ENCODE results near the gene OLR1. TPM values are rescaled to one million over a fixed set of nuclear protein-coding genes. Genes with fewer than 3 reads are reported as not detected.
"Not testable (repeated sequence)": the region's sequence is repeated elsewhere in the genome, so short reads cannot be mapped to it uniquely, and the experiment has no call there.

The OLR1 gene
- total RNA-seq, 1 donor from 2014 or later, result 0.98 TPM

GRCh38 chr12:10210225-10210624 lies 38.3 kb upstream of the OLR1 start:
- Histone ChIP-seq H3K4me3 (ENCODE audit: insufficient read depth, low read depth, low read length) (no peak overlapping the region), H3K27me3 (ENCODE audit: insufficient read depth, low read length) (no peaks in the 10 kb centered on the region), H3K79me2 (ENCODE audit: insufficient read depth, low read length) (peaks cover 13% of the 10 kb centered on the region), H3K4me2 (ENCODE audit: low read length) (no peak overlapping the region), H3K36me3 (ENCODE audit: insufficient read depth, low read length) (no peaks in the 10 kb centered on the region), H4K20me1 (ENCODE audit: insufficient read depth, low read length) (peaks cover 5% of the 10 kb centered on the region), H2AFZ (ENCODE audit: low read depth, low read length) (no peak overlapping the region), H3K27ac (ENCODE audit: low read depth, low read length) (no peak overlapping the region), H3K9ac (ENCODE audit: low read length) (no peak overlapping the region), H3K4me1 (ENCODE audit: insufficient read depth, low read length) (peaks cover 9% of the 10 kb centered on the region), H3K9me3 (ENCODE audit: insufficient read depth, low read depth, low read length) (no peaks in the 10 kb centered on the region)
- Mint-ChIP-seq H3K27me3 (ENCODE audit: low read depth, unreplicated experiment) (no peaks in the 10 kb centered on the region), H3K4me1 (ENCODE audit: low read depth, unreplicated experiment) (peaks cover 6% of the 10 kb centered on the region), H3K4me3 (ENCODE audit: unreplicated experiment) (no peak overlapping the region), H3K9me3 (ENCODE audit: unreplicated experiment) (no peaks in the 10 kb centered on the region), H3K27ac (ENCODE audit: unreplicated experiment) (no peak overlapping the region), H3K36me3 (ENCODE audit: low read depth, unreplicated experiment) (no peaks in the 10 kb centered on the region)
- TF ChIP-seq, protein P1, sequence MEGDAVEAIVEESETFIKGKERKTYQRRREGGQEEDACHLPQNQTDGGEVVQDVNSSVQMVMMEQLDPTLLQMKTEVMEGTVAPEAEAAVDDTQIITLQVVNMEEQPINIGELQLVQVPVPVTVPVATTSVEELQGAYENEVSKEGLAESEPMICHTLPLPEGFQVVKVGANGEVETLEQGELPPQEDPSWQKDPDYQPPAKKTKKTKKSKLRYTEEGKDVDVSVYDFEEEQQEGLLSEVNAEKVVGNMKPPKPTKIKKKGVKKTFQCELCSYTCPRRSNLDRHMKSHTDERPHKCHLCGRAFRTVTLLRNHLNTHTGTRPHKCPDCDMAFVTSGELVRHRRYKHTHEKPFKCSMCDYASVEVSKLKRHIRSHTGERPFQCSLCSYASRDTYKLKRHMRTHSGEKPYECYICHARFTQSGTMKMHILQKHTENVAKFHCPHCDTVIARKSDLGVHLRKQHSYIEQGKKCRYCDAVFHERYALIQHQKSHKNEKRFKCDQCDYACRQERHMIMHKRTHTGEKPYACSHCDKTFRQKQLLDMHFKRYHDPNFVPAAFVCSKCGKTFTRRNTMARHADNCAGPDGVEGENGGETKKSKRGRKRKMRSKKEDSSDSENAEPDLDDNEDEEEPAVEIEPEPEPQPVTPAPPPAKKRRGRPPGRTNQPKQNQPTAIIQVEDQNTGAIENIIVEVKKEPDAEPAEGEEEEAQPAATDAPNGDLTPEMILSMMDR (IDR thresholded peaks at IDR 0.05; ENCODE audit: insufficient read depth, low read depth, low read length), result no peak
- no peak for TF ChIP-seq EZH2 (IDR thresholded peaks at IDR 0.05; ENCODE audit: insufficient read depth, low read length)
- DNase-seq (ENCODE audit: low read depth), result no peak
- FAIRE-seq, result no peak

GRCh38 chr12:10207136-10207535 lies 35.2 kb upstream of the OLR1 start:
- H3K4me3 Mint-ChIP-seq (ENCODE audit: unreplicated experiment), result no peak overlapping the region
- no peaks in the 10 kb centered on the region for H3K9me3 ChIP-seq (ENCODE audit: insufficient read depth, low read depth, low read length)
- no peaks in the 10 kb centered on the region for H3K79me2 ChIP-seq (ENCODE audit: insufficient read depth, low read length)
- no peak overlapping the region for H3K4me2 ChIP-seq (ENCODE audit: low read length)
- H3K27ac Mint-ChIP-seq (ENCODE audit: unreplicated experiment), result no peak overlapping the region
- H3K4me1 ChIP-seq (ENCODE audit: insufficient read depth, low read length), result peaks cover 4% of the 10 kb centered on the region
- H4K20me1 ChIP-seq (ENCODE audit: insufficient read depth, low read length), result no peaks in the 10 kb centered on the region
- no peaks in the 10 kb centered on the region for H3K36me3 ChIP-seq (ENCODE audit: insufficient read depth, low read length)
- H3K9ac ChIP-seq (ENCODE audit: low read length), result no peak overlapping the region
- TF ChIP-seq, protein P1 (IDR thresholded peaks at IDR 0.05; ENCODE audit: insufficient read depth, low read depth, low read length), result no peak
- no peak for TF ChIP-seq EZH2 (IDR thresholded peaks at IDR 0.05; ENCODE audit: insufficient read depth, low read length)
- no peaks in the 10 kb centered on the region for H3K27me3 ChIP-seq (ENCODE audit: insufficient read depth, low read length)
- DNase-seq (ENCODE audit: low read depth), result no peak
- no peak overlapping the region for H3K4me3 ChIP-seq (ENCODE audit: insufficient read depth, low read depth, low read length)
- FAIRE-seq, result no peak
- H3K9me3 Mint-ChIP-seq (ENCODE audit: unreplicated experiment), result no peaks in the 10 kb centered on the region
- no peak overlapping the region for H2AFZ ChIP-seq (ENCODE audit: low read depth, low read length)
- no peaks in the 10 kb centered on the region for H3K27me3 Mint-ChIP-seq (ENCODE audit: low read depth, unreplicated experiment)
- no peak overlapping the region for H3K27ac ChIP-seq (ENCODE audit: low read depth, low read length)
- H3K36me3 Mint-ChIP-seq (ENCODE audit: low read depth, unreplicated experiment), result no peaks in the 10 kb centered on the region
- H3K4me1 Mint-ChIP-seq (ENCODE audit: low read depth, unreplicated experiment), result peaks cover 6% of the 10 kb centered on the region

DNA sequence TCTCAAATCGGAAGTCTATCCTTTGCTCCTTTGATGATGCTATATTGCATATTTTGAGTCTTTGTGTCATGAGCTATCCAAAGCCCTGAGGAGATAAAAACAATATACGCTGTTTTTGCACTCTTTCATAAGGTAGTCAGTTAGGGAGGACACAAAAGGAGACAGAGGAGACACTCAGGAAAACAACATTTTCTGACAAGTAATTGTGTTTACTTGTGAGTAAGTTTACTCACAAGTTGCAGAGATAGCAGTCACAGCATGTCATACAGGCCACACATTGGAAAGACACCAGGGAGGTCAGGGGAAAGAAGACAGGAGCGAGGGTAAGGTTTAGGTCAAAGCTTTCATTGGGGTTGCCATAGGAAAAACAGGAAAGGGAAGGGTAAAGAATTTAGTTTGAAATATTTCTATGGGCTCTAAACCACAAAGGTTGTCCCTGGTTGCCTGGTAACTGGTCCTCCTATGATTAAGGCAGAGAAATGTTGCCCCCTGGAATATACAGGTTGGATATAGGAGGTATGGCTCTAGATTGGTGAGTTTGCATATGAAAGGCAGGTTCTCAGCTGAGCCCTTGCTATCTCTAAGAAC lies 33.4 kb upstream of the OLR1 start:
- Mint-ChIP-seq H3K27ac (ENCODE audit: unreplicated experiment) (peak overlapping the region; percentile 12), H3K36me3 (ENCODE audit: low read depth, unreplicated experiment) (no peaks in the 10 kb centered on the region), H3K4me3 (ENCODE audit: unreplicated experiment) (no peak overlapping the region), H3K27me3 (ENCODE audit: low read depth, unreplicated experiment) (no peaks in the 10 kb centered on the region), H3K4me1 (ENCODE audit: low read depth, unreplicated experiment) (peaks cover 5% of the 10 kb centered on the region), H3K9me3 (ENCODE audit: unreplicated experiment) (no peaks in the 10 kb centered on the region)
- Histone ChIP-seq H3K4me1 (ENCODE audit: insufficient read depth, low read length) (peaks cover 4% of the 10 kb centered on the region), H3K4me2 (ENCODE audit: low read length) (no peak overlapping the region), H3K27ac (ENCODE audit: low read depth, low read length) (peak overlapping the region; percentile 36), H3K79me2 (ENCODE audit: insufficient read depth, low read length) (no peaks in the 10 kb centered on the region), H3K9me3 (ENCODE audit: insufficient read depth, low read depth, low read length) (no peaks in the 10 kb centered on the region), H2AFZ (ENCODE audit: low read depth, low read length) (peak overlapping the region; percentile 1), H3K9ac (ENCODE audit: low read length) (no peak overlapping the region), H3K36me3 (ENCODE audit: insufficient read depth, low read length) (no peaks in the 10 kb centered on the region), H4K20me1 (ENCODE audit: insufficient read depth, low read length) (no peaks in the 10 kb centered on the region), H3K4me3 (ENCODE audit: insufficient read depth, low read depth, low read length) (no peak overlapping the region), H3K27me3 (ENCODE audit: insufficient read depth, low read length) (no peaks in the 10 kb centered on the region)
- DNase-seq (ENCODE audit: low read depth) (peak; percentile 30), FAIRE-seq (peak; percentile 88)
- TF ChIP-seq, protein P1 (IDR thresholded peaks at IDR 0.05; ENCODE audit: insufficient read depth, low read depth, low read length), result no peak
- TF ChIP-seq EZH2 (IDR thresholded peaks at IDR 0.05; ENCODE audit: insufficient read depth, low read length), result no peak

- not testable (repeated sequence) for H3K4me2 ChIP-seq (ENCODE audit: low read length); H3K4me1 Mint-ChIP-seq (ENCODE audit: low read depth, unreplicated experiment); DNase-seq (ENCODE audit: low read depth); H3K27ac Mint-ChIP-seq (ENCODE audit: unreplicated experiment); H3K9me3 Mint-ChIP-seq (ENCODE audit: unreplicated experiment); H3K36me3 ChIP-seq (ENCODE audit: insufficient read depth, low read length); H3K79me2 ChIP-seq (ENCODE audit: insufficient read depth, low read length); H2AFZ ChIP-seq (ENCODE audit: low read depth, low read length); H3K4me3 ChIP-seq (ENCODE audit: insufficient read depth, low read depth, low read length); H3K27ac ChIP-seq (ENCODE audit: low read depth, low read length); H3K36me3 Mint-ChIP-seq (ENCODE audit: low read depth, unreplicated experiment); FAIRE-seq; H3K27me3 ChIP-seq (ENCODE audit: insufficient read depth, low read length); H4K20me1 ChIP-seq (ENCODE audit: insufficient read depth, low read length); H3K4me3 Mint-ChIP-seq (ENCODE audit: unreplicated experiment); H3K9ac ChIP-seq (ENCODE audit: low read length); H3K9me3 ChIP-seq (ENCODE audit: insufficient read depth, low read depth, low read length); H3K27me3 Mint-ChIP-seq (ENCODE audit: low read depth, unreplicated experiment); H3K4me1 ChIP-seq (ENCODE audit: insufficient read depth, low read length)
Measured at GRCh38 chr12:10204495-10204894, 32.6 kb upstream of the OLR1 start.
